A673 (cell line): ENCODE data around the gene NSL1.

ENCODE experiments used
- EZH2 ChIP-seq: fragments of 200-600 bp; sonication (generic); IDR thresholded peaks from 2 replicates; pipeline ENCODE4 v1.6.1; 2017; ENCODE audit warnings: borderline replicate concordance, low read depth, mild to moderate bottlenecking, mixed read lengths, antibody characterized with exemption, low read length; ENCODE audit not compliant: poor library complexity, severe bottlenecking
- TF ChIP-seq, protein P1 (sequence below): fragments of 300-800, 200-600 bp; sonication (generic); conservative IDR thresholded peaks from 2 replicates; pipeline ENCODE4 v1.5.1; 2017; ENCODE audit warnings: low read depth, mild to moderate bottlenecking, antibody characterized with exemption, low read length, moderate library complexity, mixed read lengths

DNA sequence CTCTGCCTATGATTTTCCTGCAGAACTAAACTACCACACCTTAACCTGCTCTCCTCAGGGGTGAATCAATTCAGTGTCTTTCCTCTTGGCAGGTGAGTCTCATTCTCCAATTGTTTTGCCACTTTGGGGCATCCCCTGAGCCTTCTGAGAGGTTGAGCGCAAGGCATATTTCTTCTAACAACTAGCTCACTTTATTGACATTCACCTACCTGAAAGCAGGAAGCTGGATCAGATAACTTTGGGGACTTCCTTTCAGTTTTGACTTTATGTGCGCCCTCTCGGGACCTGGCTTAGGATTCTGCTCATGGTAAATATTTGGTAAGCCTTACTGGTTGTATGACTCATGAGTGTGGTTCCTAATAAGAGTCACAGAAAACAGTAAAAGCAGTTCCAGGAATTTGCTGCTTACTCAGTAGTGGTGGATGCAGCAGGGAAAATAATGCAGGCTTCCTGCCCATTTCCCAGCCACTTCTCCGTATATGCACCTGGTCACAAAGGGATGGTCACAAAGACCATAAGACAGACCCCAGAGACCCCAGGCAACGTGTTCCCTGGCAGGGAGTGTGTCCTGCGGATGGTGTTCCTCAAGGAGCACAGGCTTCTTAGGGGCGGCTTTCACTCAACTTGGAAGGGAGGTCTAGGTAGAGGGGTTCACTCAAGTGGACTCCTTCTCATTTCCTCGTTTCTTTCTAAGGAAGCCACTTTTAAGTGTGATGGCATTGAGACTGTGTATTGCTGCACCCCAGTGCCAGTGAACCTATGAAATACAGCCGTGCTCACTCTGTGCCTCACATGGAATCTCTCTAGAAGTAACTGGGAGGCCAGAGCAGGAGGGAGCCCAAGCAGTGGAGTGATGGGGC is 70.0 kb downstream of the NSL1 start:
- TF ChIP-seq, protein P1, sequence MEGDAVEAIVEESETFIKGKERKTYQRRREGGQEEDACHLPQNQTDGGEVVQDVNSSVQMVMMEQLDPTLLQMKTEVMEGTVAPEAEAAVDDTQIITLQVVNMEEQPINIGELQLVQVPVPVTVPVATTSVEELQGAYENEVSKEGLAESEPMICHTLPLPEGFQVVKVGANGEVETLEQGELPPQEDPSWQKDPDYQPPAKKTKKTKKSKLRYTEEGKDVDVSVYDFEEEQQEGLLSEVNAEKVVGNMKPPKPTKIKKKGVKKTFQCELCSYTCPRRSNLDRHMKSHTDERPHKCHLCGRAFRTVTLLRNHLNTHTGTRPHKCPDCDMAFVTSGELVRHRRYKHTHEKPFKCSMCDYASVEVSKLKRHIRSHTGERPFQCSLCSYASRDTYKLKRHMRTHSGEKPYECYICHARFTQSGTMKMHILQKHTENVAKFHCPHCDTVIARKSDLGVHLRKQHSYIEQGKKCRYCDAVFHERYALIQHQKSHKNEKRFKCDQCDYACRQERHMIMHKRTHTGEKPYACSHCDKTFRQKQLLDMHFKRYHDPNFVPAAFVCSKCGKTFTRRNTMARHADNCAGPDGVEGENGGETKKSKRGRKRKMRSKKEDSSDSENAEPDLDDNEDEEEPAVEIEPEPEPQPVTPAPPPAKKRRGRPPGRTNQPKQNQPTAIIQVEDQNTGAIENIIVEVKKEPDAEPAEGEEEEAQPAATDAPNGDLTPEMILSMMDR = no peak
- TF ChIP-seq EZH2 = no peak
